Gastrocnemius medialis (tissue), 4 donors: ENCODE results near the gene FAM217A.

Source experiments
- CTCF ChIP-seq, 5 experiments: fragments of 450-650 bp in 3 of 5; fragments of 200-600 bp in 2 of 5; sonication (generic) in 2 of 5; IDR thresholded peaks in 4 of 5; conservative IDR thresholded peaks in 1 of 5; 1 replicate in 4 of 5; 2 replicates in 1 of 5; pipeline ENCODE4 v1.5.1; 2016 to 2019; ENCODE audit warnings: antibody characterized with exemption in 5 of 5, mild to moderate bottlenecking in 3 of 5, moderate library complexity in 3 of 5
- POLR2A ChIP-seq, 2 donors: fragments of 450-650 bp; IDR thresholded peaks; one replicate each; pipeline ENCODE4 v1.6.1; 2017; ENCODE audit warnings: antibody characterized with exemption in 2 of 2, mild to moderate bottlenecking in 2 of 2, moderate library complexity in 2 of 2

DNA sequence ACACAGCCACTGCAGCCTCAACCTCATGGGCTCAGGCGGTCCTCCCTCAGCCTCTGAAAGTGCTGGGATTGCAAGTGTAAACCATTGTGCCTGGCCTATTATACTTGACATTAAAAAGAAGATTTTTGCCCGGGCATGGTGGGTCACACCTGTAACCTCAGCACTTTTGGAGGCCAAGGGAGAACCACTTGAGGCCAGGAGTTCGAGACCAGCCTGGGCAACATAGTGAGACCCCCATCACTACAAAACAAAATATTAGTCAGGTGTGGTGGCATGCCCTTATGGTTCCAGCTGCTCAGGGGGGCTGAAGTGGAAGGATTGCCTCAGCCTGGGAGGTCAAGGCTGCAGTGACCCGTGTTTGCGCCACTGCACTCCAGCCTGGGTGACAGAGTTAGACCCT, 42.4 kb downstream of the FAM217A start:
- no peak for TF ChIP-seq CTCF (IDR thresholded peaks at IDR 0.05 in 4 of 5, conservative IDR thresholded peaks at IDR 0.05 in 1 of 5)
- no peak for TF ChIP-seq POLR2A (IDR thresholded peaks at IDR 0.05)
